Vagina (tissue), 2 donors: ENCODE measurements around the gene MED12L.

Experiments
- CTCF ChIP-seq, 3 experiments: fragments of 450-650 bp in 2 of 3; fragments of 200-600 bp in 1 of 3; sonication (generic) in 1 of 3; IDR thresholded peaks; one replicate each; pipeline ENCODE4 v1.5.1; 2017 to 2019; ENCODE audit warnings: antibody characterized with exemption in 3 of 3, mild to moderate bottlenecking in 2 of 3, moderate library complexity in 2 of 3
- POLR2A ChIP-seq, 2 donors: fragments of 450-650 bp; IDR thresholded peaks; one replicate each; pipeline ENCODE4 v1.6.1; 2017; ENCODE audit warnings: antibody characterized with exemption in 2 of 2, mild to moderate bottlenecking in 2 of 2, moderate library complexity in 2 of 2
- POLR2AphosphoS5 ChIP-seq, 2 donors: sonication (generic); formaldehyde crosslinking; IDR thresholded peaks; one replicate each; pipeline ENCODE4 v1.9.0; 2017; ENCODE audit warnings: antibody characterized with exemption in 2 of 2, mild to moderate bottlenecking in 2 of 2, low read depth in 1 of 2; ENCODE audit not compliant: insufficient read depth in 1 of 2

GRCh38 chr3:151316267-151316991, 231.0 kb downstream of the MED12L start, which contains the start of gene GPR87:
- TF ChIP-seq CTCF (IDR thresholded peaks at IDR 0.05) = no peak
- TF ChIP-seq POLR2A (IDR thresholded peaks at IDR 0.05) = no peak
- peak in 1 of 2 donors; percentile 71 for TF ChIP-seq POLR2AphosphoS5 (IDR thresholded peaks at IDR 0.05; ENCODE audit: insufficient read depth in 1 of 2, low read depth in 1 of 2)
